GM12874 (cell line): ENCODE data around the gene CCR3.

ENCODE experiments used
- TF ChIP-seq, protein P1 (sequence below): IDR thresholded peaks from 2 replicates; pipeline ENCODE4 v1.5.1; 2011; ENCODE audit warnings: low read depth, mild to moderate bottlenecking, control low read depth, low read length, moderate library complexity; ENCODE audit not compliant: insufficient read depth

The CCR3 gene

DNA sequence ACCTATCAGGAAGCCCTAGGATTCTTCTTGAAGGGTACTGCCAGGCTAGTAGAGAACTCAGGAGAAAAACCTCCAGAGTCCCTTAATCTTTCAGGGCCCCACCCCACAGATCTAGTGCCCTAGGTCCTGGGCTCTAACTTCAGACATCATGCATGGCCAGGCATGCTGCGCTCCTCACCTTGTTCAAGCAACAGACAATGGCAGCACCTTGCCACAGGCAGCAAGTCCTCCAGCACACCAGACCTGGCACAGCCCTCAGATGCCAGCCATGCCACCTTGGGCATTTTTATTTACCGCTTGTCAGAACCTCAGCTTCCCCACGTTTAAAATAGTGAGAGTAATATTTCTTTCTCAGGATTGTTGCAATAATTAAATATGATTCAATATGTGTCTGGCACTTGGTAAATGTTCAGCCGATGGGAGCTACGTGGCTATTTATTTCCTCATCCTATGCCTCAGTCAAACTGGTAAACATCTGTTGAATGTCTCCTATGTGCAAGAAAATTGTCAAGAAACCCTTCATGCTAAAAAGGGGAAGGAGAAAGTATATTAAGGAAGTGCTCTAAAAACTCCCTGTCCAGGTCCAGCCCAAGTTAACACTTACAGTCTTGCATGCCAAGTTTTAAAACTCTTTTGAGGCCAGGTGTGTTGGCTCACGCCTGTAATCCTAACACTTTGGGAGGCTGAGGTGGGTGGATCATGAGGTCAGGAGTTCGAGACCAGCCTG, 19.7 kb upstream of the CCR3 start:
- TF ChIP-seq, protein P1, sequence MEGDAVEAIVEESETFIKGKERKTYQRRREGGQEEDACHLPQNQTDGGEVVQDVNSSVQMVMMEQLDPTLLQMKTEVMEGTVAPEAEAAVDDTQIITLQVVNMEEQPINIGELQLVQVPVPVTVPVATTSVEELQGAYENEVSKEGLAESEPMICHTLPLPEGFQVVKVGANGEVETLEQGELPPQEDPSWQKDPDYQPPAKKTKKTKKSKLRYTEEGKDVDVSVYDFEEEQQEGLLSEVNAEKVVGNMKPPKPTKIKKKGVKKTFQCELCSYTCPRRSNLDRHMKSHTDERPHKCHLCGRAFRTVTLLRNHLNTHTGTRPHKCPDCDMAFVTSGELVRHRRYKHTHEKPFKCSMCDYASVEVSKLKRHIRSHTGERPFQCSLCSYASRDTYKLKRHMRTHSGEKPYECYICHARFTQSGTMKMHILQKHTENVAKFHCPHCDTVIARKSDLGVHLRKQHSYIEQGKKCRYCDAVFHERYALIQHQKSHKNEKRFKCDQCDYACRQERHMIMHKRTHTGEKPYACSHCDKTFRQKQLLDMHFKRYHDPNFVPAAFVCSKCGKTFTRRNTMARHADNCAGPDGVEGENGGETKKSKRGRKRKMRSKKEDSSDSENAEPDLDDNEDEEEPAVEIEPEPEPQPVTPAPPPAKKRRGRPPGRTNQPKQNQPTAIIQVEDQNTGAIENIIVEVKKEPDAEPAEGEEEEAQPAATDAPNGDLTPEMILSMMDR = no peak

DNA sequence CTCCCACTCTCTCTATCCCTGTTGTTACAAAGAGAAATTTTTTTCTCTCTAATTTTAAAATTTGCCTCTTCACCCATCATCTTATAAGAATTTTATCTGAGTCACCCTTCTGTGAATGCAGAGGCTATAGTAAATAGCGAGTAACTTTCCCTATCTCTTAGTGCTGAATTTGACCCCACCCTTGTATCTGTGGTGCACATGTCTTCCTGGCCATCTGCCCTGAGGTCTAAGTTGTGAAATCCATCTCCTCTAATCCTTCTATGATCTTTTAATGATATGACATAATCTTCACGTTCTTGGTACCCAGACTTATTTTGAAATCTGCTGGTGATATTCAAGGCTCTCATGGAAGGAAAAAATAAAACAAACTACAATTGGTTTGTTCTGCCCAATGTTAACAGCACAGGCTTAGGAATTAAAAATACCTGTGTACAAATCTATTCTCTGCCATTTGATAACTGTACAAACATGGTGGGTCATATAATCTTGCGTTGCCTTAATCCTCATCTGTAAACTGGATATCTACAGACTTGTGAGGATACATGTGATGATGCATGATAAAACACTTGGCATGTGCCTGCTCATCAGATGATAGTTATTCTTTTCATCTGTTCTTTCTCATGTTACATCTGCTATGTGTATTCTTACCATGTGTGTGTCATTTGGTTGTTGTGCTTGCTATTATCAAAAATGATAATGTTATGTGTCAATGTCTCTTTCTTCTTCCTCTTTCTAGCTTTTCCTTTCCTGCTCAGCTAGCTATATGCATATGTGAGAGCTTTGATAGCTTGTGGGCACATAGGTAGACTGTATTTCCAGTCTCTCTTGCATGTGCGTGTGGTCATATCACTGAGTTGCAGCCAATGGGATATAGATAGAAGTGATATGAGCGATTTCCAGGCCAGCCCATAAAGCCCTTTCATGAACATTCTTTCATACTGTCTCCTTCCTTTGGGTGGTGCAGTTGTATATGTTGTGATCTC, 13.7 kb upstream of the CCR3 start:
- TF ChIP-seq, protein P1 = no peak

DNA sequence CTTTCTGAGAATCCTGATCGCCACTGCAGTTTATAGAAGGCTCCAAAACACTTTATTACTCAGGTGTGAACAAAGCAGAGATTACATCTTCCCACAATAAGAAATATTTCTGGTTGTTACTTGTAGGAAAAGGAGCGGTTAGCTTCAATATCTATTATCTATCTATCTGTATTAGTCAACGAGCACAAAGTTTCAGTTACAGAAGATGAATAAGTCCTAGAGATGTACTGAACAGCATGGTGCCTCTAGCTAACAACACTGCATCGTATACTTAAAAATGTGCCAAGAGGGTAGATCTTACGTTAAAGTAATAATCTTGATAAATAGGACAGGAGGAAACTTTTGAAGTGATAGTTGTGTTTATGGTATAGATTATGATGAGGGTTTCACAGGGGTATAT, 10.9 kb upstream of the CCR3 start:
- TF ChIP-seq, protein P1 = no peak

DNA sequence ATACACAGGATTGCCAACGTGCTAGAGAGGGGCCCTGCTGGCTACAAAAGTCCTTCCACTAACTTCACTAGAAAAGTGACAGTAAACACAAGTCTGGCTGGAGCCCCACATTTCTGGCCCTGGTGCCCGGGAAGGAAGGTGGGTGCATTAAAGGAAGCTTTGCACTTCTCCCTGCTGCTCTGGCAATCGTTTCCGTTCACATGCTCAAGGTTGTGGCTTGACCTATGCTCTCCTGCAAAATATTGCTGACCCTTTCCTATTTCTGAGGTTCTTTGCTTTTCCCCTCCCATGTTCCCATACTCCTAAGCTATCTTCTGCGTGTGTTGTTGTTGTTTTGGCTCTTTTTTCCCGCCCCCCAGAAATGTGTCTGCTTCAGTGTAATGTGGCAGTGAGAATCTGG, 9.1 kb upstream of the CCR3 start:
- TF ChIP-seq, protein P1 = no peak

DNA sequence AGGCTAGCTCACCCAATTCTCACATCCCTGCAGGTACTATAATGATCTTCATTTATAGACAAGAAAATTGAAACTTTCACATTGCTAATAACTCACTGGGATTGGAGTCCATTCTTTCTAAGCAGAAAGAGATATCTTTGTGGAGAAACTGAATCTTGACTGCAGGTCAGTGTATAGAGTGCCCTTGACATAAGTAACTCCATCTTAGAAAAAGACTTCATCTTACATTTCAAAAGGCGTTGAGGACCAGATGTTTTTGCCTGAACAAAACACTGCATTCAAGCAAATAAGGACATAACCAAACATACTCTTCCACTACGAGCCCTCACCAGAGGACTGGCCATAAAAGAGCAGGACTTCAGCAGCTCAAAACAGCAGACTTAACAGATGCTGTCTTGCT, 6.8 kb upstream of the CCR3 start:
- TF ChIP-seq, protein P1 = no peak

DNA sequence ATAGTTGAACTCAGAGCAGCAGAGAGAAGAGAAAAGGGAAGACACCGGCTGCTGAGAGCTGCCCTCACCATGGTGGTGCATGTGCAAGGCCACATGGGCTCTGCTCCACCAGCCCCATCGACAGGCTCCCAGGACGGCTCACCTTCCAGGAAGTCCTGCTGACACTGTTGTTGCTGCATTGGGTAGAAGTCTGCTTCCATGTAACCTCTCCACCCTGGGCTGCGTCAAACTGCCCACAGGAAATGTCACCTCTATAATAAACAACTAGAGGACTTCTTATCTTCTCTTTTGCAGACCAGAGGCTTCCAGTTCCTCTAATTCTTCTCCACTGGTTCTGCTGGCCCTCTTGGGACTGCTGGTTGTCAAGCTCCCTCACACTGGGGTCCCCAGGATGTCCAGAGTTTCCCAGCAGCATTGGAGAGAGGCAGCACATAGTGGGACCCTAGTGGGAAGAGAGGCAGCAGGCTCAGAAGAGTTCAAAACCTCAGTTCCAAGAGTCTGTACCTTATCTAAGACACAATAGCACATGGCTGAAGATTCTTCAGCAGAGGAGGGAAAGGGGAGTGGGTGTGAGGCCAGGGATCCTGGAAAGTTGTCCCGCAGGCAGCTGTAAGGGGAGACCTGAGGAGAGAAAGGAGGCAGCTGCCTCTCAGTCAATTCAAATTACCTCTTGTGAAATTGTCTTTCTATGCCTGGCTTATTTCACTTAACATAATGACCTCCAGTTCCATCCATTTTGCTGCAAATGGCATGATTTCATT, 5.8 kb upstream of the CCR3 start:
- TF ChIP-seq, protein P1 = no peak

DNA sequence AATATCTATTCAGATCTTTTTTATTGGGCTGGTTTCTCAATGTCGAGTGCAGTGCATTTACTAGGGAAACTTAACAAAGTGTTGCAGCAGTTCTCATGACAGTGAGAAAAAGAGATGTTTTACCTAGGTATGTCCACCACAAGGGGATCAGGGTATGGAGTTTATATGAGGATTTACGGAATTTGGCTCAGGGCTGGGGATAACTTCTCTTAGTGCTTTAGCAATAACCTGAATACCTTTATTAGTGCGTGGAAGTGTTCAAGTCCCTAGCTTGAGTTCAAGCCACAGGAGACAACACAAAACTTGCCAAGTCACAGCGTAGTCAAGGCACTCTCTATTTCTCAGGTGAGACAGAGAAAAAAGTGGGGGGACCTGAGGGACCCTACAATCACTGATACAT, 3.9 kb upstream of the CCR3 start:
- TF ChIP-seq, protein P1 = no peak
